BJ (cell line): ENCODE results near the gene GON4L. TPM values are rescaled to one million over a fixed set of nuclear protein-coding genes. Genes with fewer than 3 reads are reported as not detected.
A peak's percentile ranks its signal among the peaks of the same experiment; 100 is the strongest.
"Not testable (repeated sequence)": the region's sequence is repeated elsewhere in the genome, so short reads cannot be mapped to it uniquely, and the experiment has no call there.

Source experiments
- CTCF ChIA-PET: fragments of 350-600 bp; formaldehyde crosslinking; extraction: SDS; loops from one replicate; lab custom pipeline; 2021; ENCODE audit warnings: antibody characterized with exemption, inconsistent platforms; lab: Yijun Ruan, JAX
- POLR2A ChIA-PET: fragments of 300-600 bp; sonication (Branson Sonifier 250); formaldehyde crosslinking; extraction: SDS; loops from one replicate; lab custom pipeline; 2021; ENCODE audit warnings: antibody characterized with exemption; lab: Charles Lee
- DNase-seq: peaks from one replicate; pipeline ENCODE4 v3.0.0-alpha.2; 2011; ENCODE audit warnings: low read depth
- H3K27me3 ChIP-seq: 2 replicates; pipeline ENCODE4 v1.6.0; 2011; ENCODE audit warnings: low read length; ENCODE audit not compliant: control insufficient read depth, insufficient read depth
- H3K36me3 ChIP-seq: 2 replicates; pipeline ENCODE4 v1.5.1; 2011; ENCODE audit warnings: low read length; ENCODE audit not compliant: control insufficient read depth, insufficient read depth
- H3K4me3 ChIP-seq: 2 replicates; pipeline ENCODE4 v1.5.1; 2011; ENCODE audit warnings: low read depth, mild to moderate bottlenecking, control low read depth, low read length
- CTCF ChIP-seq: IDR thresholded peaks from 2 replicates; pipeline ENCODE4 v1.5.1; 2011; ENCODE audit warnings: low read depth, mild to moderate bottlenecking, control low read depth, inconsistent platforms, low read length, moderate library complexity; ENCODE audit not compliant: insufficient read depth
- polyA plus RNA-seq: library from polyadenylated mRNA; depleted of rRNA; stranded (reverse); fragments of >200 nt; gene quantifications from 2 replicates; pipeline ENCODE4 v1.2.3, GENCODE V29; 2011

Gene GON4L
- polyA plus RNA-seq, 1 experiment, result 18.3 TPM

GRCh38 chr1:155840386-155840785 is 16.6 kb downstream of the GON4L start:
- POLR2A ChIA-PET, result no interaction called here
- DNase-seq, result no peak
- CTCF ChIA-PET, result interaction anchor here (1.0 to 1.4 kb wide), 2 partner anchors 10 to 149 kb away, joined by 3 read pairs; no protein-coding TSS in a partner anchor
- no peaks in the 10 kb centered on the region for H3K27me3 ChIP-seq
- no peak overlapping the region for H3K4me3 ChIP-seq
- no peak for TF ChIP-seq CTCF
- peaks cover 4% of the 10 kb centered on the region for H3K36me3 ChIP-seq

GRCh38 chr1:155835548-155835947 is 21.5 kb downstream of the GON4L start:
- POLR2A ChIA-PET, result no interaction called here
- H3K27me3 ChIP-seq, result no peaks in the 10 kb centered on the region
- no peak for DNase-seq
- CTCF ChIA-PET, result interaction anchor here (0.6 kb wide), 1 partner anchor 54 kb away, joined by 4 read pairs; no protein-coding TSS in a partner anchor
- no peak for TF ChIP-seq CTCF
- H3K4me3 ChIP-seq, result no peak overlapping the region
- H3K36me3 ChIP-seq, result no peaks in the 10 kb centered on the region

GRCh38 chr1:155834927-155835399 is 22.1 kb downstream of the GON4L start:
- H3K4me3 ChIP-seq, DNase-seq, POLR2A ChIA-PET, H3K27me3 ChIP-seq, H3K36me3 ChIP-seq: not testable (repeated sequence)
- CTCF ChIA-PET, result interaction anchor here (0.6 kb wide), 1 partner anchor 55 kb away, joined by 4 read pairs; no protein-coding TSS in a partner anchor

- Histone ChIP-seq H3K4me3 (no peak overlapping the region), H3K27me3 (no peaks in the 10 kb centered on the region), H3K36me3 (no peaks in the 10 kb centered on the region)
- POLR2A ChIA-PET, result no interaction called here
- no peak for TF ChIP-seq CTCF
- CTCF ChIA-PET, result no interaction called here
- DNase-seq, result peak; percentile 28
These were observed 22.6 kb downstream of the GON4L start for GRCh38 chr1:155834296-155834926.

GRCh38 chr1:155833665-155834295 is 23.2 kb downstream of the GON4L start:
- DNase-seq, result no peak
- H3K27me3 ChIP-seq, result no peaks in the 10 kb centered on the region
- no peak overlapping the region for H3K4me3 ChIP-seq
- H3K36me3 ChIP-seq, result no peaks in the 10 kb centered on the region
- ChIA-PET CTCF (no interaction called here), POLR2A (no interaction called here)
- no peak for TF ChIP-seq CTCF
